SK-N-SH (cell line): Measurements from ENCODE around the gene E2F1. TPM values are rescaled to one million over a fixed set of nuclear protein-coding genes. Genes with fewer than 3 reads are reported as not detected.

Experiments used
- CTCF ChIA-PET: fragments of 300-600, 350-600 bp; formaldehyde crosslinking; extraction: SDS; loops from one replicate; lab custom pipeline; 2021; lab: Yijun Ruan, JAX
- POLR2A ChIA-PET: fragments of 350-600 bp; sonication (Branson Sonifier 250); formaldehyde crosslinking; extraction: SDS; loops from one replicate; lab custom pipeline; 2020; ENCODE audit warnings: antibody characterized with exemption, inconsistent platforms; lab: Yijun Ruan, JAX
- DNase-seq: peaks from one replicate; pipeline ENCODE4 v3.0.0; 2012
- H2AFZ ChIP-seq: fragments of 200-600 bp; sonication (generic); 2 replicates; pipeline ENCODE4 v1.8.1; 2016; ENCODE audit warnings: antibody characterized with exemption, mild to moderate bottlenecking, low read depth
- H3F3A ChIP-seq: fragments of 200-600 bp; sonication (generic); replicated peaks from 2 replicates; pipeline ENCODE3; 2016; ENCODE audit warnings: antibody characterized with exemption, mild to moderate bottlenecking; ENCODE audit not compliant: insufficient read depth
- H3K27ac ChIP-seq, 2 experiments: fragments of 200-500 bp in 1 of 2; fragments of 200-600 bp in 1 of 2; sonication (Bioruptor generic) in 1 of 2; sonication (generic), shearing (Covaris generic) in 1 of 2; 2 replicates each; pipeline versions ENCODE4 v1.5.1 to v1.6.1; 2014 to 2016; ENCODE audit warnings: low read depth in 2 of 2, inconsistent platforms in 1 of 2, low read length in 1 of 2, mild to moderate bottlenecking in 1 of 2, mixed read lengths in 1 of 2
- H3K27me3 ChIP-seq: fragments of 200-600 bp; sonication (generic), shearing (Covaris generic); 2 replicates; pipeline ENCODE4 v1.6.1; 2016; ENCODE audit warnings: mixed run types; ENCODE audit not compliant: insufficient read depth
- H3K36me3 ChIP-seq, 2 experiments: fragments of 200-500 bp in 1 of 2; fragments of 200-600 bp in 1 of 2; sonication (Bioruptor generic) in 1 of 2; sonication (generic) in 1 of 2; replicated peaks in 1 of 2; 2 replicates each; pipeline versions ENCODE3 to v1.5.1; 2014 to 2016; ENCODE audit warnings: low read length in 1 of 2, mild to moderate bottlenecking in 1 of 2; ENCODE audit not compliant: insufficient read depth in 2 of 2, control insufficient read depth in 1 of 2
- H3K4me1 ChIP-seq, 2 experiments: fragments of 200-500 bp in 1 of 2; fragments of 200-600 bp in 1 of 2; sonication (Bioruptor generic) in 1 of 2; sonication (generic), shearing (Covaris generic) in 1 of 2; 2 replicates each; pipeline versions ENCODE4 v1.5.1 to v1.6.1; 2014 to 2016; ENCODE audit warnings: low read depth in 1 of 2, low read length in 1 of 2, mixed run types in 1 of 2; ENCODE audit not compliant: insufficient read depth in 2 of 2, control insufficient read depth in 1 of 2
- H3K4me2 ChIP-seq: fragments of 200-600 bp; sonication (generic), shearing (Covaris generic); 2 replicates; pipeline ENCODE4 v1.6.1; 2017; ENCODE audit warnings: mixed run types
- H3K4me3 ChIP-seq, 2 experiments: fragments of 200-500 bp in 1 of 2; fragments of 200-600 bp in 1 of 2; sonication (Bioruptor generic) in 1 of 2; sonication (generic), shearing (Covaris generic) in 1 of 2; 2 replicates each; pipeline versions ENCODE4 v1.5.1 to v1.8.1; 2014 to 2016; ENCODE audit warnings: low read depth in 2 of 2, inconsistent platforms in 1 of 2, low read length in 1 of 2, mild to moderate bottlenecking in 1 of 2, mixed read lengths in 1 of 2, moderate library complexity in 1 of 2
- H3K79me2 ChIP-seq: fragments of 200-600 bp; sonication (generic); 2 replicates; pipeline ENCODE4 v1.8.1; 2017; ENCODE audit warnings: mild to moderate bottlenecking; ENCODE audit not compliant: insufficient read depth
- H3K9ac ChIP-seq: fragments of 200-600 bp; sonication (generic); 2 replicates; pipeline ENCODE4 v1.6.1; 2017; ENCODE audit warnings: mixed run types
- H3K9me2 ChIP-seq: fragments of 200-600 bp; sonication (generic); 2 replicates; pipeline ENCODE4 v1.6.1; 2017; ENCODE audit warnings: mixed run types
- H3K9me3 ChIP-seq: fragments of 200-600 bp; sonication (generic); 2 replicates; pipeline ENCODE4 v1.6.1; 2017; ENCODE audit warnings: mixed run types, mild to moderate bottlenecking, moderate library complexity
- H4K20me1 ChIP-seq: fragments of 200-600 bp; sonication (generic); 2 replicates; pipeline ENCODE4 v1.6.1; 2017; ENCODE audit warnings: mild to moderate bottlenecking, mixed run types; ENCODE audit not compliant: insufficient read depth
- CTCF ChIP-seq: fragments of 200-600 bp; sonication (generic); IDR thresholded peaks from 2 replicates; pipeline ENCODE4 v1.6.1; 2017; ENCODE audit warnings: antibody characterized with exemption, mild to moderate bottlenecking, moderate library complexity
- ELF1 ChIP-seq: IDR thresholded peaks from 2 replicates; pipeline ENCODE4 v1.4.0; 2012
- EP300 ChIP-seq, 2 experiments: IDR thresholded peaks; 2 replicates each; pipeline versions ENCODE4 v1.4.0 to v1.6.1; 2012; ENCODE audit warnings: borderline replicate concordance in 1 of 2, low read depth in 1 of 2, low read length in 1 of 2
- GABPA ChIP-seq: IDR thresholded peaks from 2 replicates; pipeline ENCODE4 v1.4.0; 2012; ENCODE audit warnings: low read depth, mild to moderate bottlenecking
- MAX ChIP-seq: IDR thresholded peaks from 2 replicates; pipeline ENCODE4 v1.4.0; 2012; ENCODE audit warnings: low read depth
- NFIC ChIP-seq: IDR thresholded peaks from 2 replicates; pipeline ENCODE4 v1.4.0; 2012; ENCODE audit warnings: borderline replicate concordance
- NRF1 ChIP-seq: IDR thresholded peaks from 2 replicates; pipeline ENCODE4 v1.6.1; 2012; ENCODE audit warnings: low read depth, mild to moderate bottlenecking, low read length
- RAD21 ChIP-seq: IDR thresholded peaks from 2 replicates; pipeline ENCODE4 v1.6.1; 2012; ENCODE audit warnings: mild to moderate bottlenecking, low read length
- RCOR1 ChIP-seq: fragments of 150-350 bp; IDR thresholded peaks from 2 replicates; pipeline ENCODE4 v1.6.1; 2017; ENCODE audit warnings: antibody characterized with exemption, low read length
- REST ChIP-seq: IDR thresholded peaks from 2 replicates; pipeline ENCODE4 v1.6.1; 2012; ENCODE audit warnings: mild to moderate bottlenecking, low read depth, low read length, moderate library complexity
- RXRA ChIP-seq: IDR thresholded peaks from 2 replicates; pipeline ENCODE4 v1.4.0; 2012; ENCODE audit warnings: low read depth, mild to moderate bottlenecking, borderline replicate concordance
- SIN3A ChIP-seq: IDR thresholded peaks from 2 replicates; pipeline ENCODE4 v1.6.1; 2012; ENCODE audit warnings: low read depth, mild to moderate bottlenecking, low read length, moderate library complexity, borderline replicate concordance
- SMC3 ChIP-seq: IDR thresholded peaks from 2 replicates; pipeline ENCODE4 v1.6.1; 2012; ENCODE audit warnings: low read depth, low read length, improper control_type of control experiment
- TEAD4 ChIP-seq: IDR thresholded peaks from 2 replicates; pipeline ENCODE4 v1.4.0; 2012; ENCODE audit warnings: mild to moderate bottlenecking, borderline replicate concordance; ENCODE audit not compliant: insufficient read depth
- USF2 ChIP-seq: fragments of 150-350 bp; IDR thresholded peaks from 2 replicates; pipeline ENCODE4 v1.6.1; 2017; ENCODE audit warnings: antibody characterized with exemption, low read length, low read depth, borderline replicate concordance
- ZBTB33 ChIP-seq: IDR thresholded peaks from 2 replicates; pipeline ENCODE4 v1.4.0; 2012; ENCODE audit warnings: low read depth, borderline replicate concordance
- WGBS: methylation state at CpG from one replicate; pipeline ENCODE4 v1.1.6; 2017; ENCODE audit warnings: low lambda C conversion rate; 5-methylcytosine and 5-hydroxymethylcytosine counted together
- polyA plus RNA-seq, 3 experiments: library from polyadenylated mRNA; depleted of rRNA; stranded (reverse); fragments of >200 nt; gene quantifications; 2 replicates each; pipeline ENCODE4 v1.2.3, GENCODE V29; 2012

E2F1 gene
- polyA plus RNA-seq, 1 of the 3 experiments (the other 2 are of a cell fraction) = 15.0 TPM

- Histone ChIP-seq H3K27ac (no peak overlapping the region), H4K20me1 (no peaks in the 10 kb centered on the region), H3K4me2 (no peak overlapping the region), H2AFZ (no peak overlapping the region), H3K9me3 (no peaks in the 10 kb centered on the region), H3K4me3 (no peak overlapping the region), H3K36me3 (peaks cover 0 to 6% of the 10 kb centered on the region in 2 experiments), H3F3A (peaks cover 13% of the 10 kb centered on the region), H3K9ac (no peak overlapping the region), H3K4me1 (peaks cover 0 to 26% of the 10 kb centered on the region in 2 experiments; a peak in 2 of 4 replicates), H3K9me2 (no peaks in the 10 kb centered on the region), H3K79me2 (no peaks in the 10 kb centered on the region), H3K27me3 (no peaks in the 10 kb centered on the region)
- POLR2A ChIA-PET = interaction anchor here (0.7 to 2.8 kb wide), 6 partner anchors 10 to 205 kb away, joined by 3 to 17 read pairs (median 4); partner anchors contain the start of genes ACTL10 and PXMP4
- CTCF ChIA-PET = interaction anchor here (0.8 to 9.2 kb wide), 6 partner anchors 12 to 197 kb away, joined by 3 to 114 read pairs (median 20); partner anchors contain the start of genes ACTL10 and C20orf144
- 89% methylated on average over 14 of the region's 14 CpGs for WGBS
- DNase-seq = peak; percentile 36
- TF ChIP-seq SMC3 = no peak
- no peak for TF ChIP-seq EP300 (IDR thresholded peaks at IDR 0.05; ENCODE audit: borderline replicate concordance in 1 of 2, low read depth in 1 of 2, low read length in 1 of 2)
- TF ChIP-seq RCOR1 = no peak
- TF ChIP-seq USF2 = no peak
- TF ChIP-seq NFIC = no peak
- no peak for TF ChIP-seq CTCF
- TF ChIP-seq TEAD4 = no peak
- TF ChIP-seq GABPA = no peak
- TF ChIP-seq SIN3A = no peak
These were observed 31.5 kb downstream of the E2F1 start for GRCh38 chr20:33654680-33655161.

- H3K4me3 ChIP-seq = no peak overlapping the region
- POLR2A ChIA-PET = interaction anchor here (0.7 to 2.8 kb wide), 9 partner anchors 11 to 253 kb away, joined by 3 to 17 read pairs (median 3); partner anchors contain the start of genes ACTL10, CBFA2T2, CDK5RAP1 and PXMP4
These were observed 32.1 kb downstream of the E2F1 start for GRCh38 chr20:33653900-33654596.

More at GRCh38 chr20:33653900-33654596, 32.1 kb downstream of the E2F1 start:
- H3K27me3 ChIP-seq = no peaks in the 10 kb centered on the region
- H3K4me1 ChIP-seq = peaks cover 0 to 32% of the 10 kb centered on the region in 2 experiments; a peak in 2 of 4 replicates
- H3K36me3 ChIP-seq = peaks cover 0 to 3% of the 10 kb centered on the region in 2 experiments
- WGBS = 95% methylated on average over 9 of the region's 11 CpGs
- no peak overlapping the region for H2AFZ ChIP-seq
- TF ChIP-seq RXRA (no peak), REST (no peak), NFIC (0 out of 2 replicates have a peak, but pooled peaks have one; percentile 25), ZBTB33 (no peak), MAX (no peak), ELF1 (no peak), NRF1 (no peak), RAD21 (no peak)
- no peak overlapping the region for H3K9ac ChIP-seq
- H3K9me3 ChIP-seq = no peaks in the 10 kb centered on the region
- peaks cover 14% of the 10 kb centered on the region for H3F3A ChIP-seq
- H3K27ac ChIP-seq = peak overlapping the region in 1 of 2 experiments; percentile 17; a peak in 1 of 4 replicates
- H3K4me2 ChIP-seq = no peak overlapping the region
- 0 out of 2 replicates have a peak, but pooled peaks cover 4% of the 10 kb centered on the region for H4K20me1 ChIP-seq
- no peaks in the 10 kb centered on the region for H3K79me2 ChIP-seq
- CTCF ChIA-PET = interaction anchor here (0.6 to 9.2 kb wide), 27 partner anchors 12 to 253 kb away, joined by 3 to 114 read pairs (median 5); partner anchors contain the start of genes ACTL10, C20orf144, CBFA2T2 and CDK5RAP1
- peak; percentile 21 for DNase-seq
- no peaks in the 10 kb centered on the region for H3K9me2 ChIP-seq
